Mesangial cell (primary cell): Measurements from ENCODE around the gene PAX4. TPM values are rescaled to one million over a fixed set of nuclear protein-coding genes. Genes with fewer than 3 reads are reported as not detected.

Experiments used
- total RNA-seq: library from RNA; depleted of rRNA; stranded (reverse); fragments of >200 nt; gene quantifications from 2 replicates; pipeline ENCODE4 v1.2.3, GENCODE V29; 2015

PAX4 gene, protein sequence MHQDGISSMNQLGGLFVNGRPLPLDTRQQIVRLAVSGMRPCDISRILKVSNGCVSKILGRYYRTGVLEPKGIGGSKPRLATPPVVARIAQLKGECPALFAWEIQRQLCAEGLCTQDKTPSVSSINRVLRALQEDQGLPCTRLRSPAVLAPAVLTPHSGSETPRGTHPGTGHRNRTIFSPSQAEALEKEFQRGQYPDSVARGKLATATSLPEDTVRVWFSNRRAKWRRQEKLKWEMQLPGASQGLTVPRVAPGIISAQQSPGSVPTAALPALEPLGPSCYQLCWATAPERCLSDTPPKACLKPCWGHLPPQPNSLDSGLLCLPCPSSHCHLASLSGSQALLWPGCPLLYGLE
- total RNA-seq = not detected in 2 replicates

DNA sequence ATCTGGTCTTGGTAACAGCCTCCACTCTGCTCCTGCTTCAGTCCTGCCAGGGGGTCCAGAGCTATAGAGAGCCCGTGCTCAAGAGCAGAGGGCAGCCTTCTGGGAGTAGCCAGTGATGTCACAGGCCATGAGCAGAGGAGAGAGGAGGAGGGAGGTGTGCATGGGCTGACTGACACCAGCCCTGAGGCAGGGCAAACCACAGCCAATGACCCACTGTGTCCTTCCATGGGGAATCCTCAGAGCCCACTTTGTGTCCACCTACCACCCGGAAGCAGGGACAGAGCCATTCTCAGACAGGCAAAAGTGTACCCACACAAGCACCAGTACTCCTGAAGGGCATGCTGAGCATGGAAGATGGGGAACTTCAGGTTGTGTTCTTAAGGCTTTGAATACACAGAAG is at the start of gene PAX4:
Gene PAX4 (minus strand): TSS at position 101 of the 400 bp plus-strand sequence. CDS start 2,214 bp downstream, outside the sequence.

DNA sequence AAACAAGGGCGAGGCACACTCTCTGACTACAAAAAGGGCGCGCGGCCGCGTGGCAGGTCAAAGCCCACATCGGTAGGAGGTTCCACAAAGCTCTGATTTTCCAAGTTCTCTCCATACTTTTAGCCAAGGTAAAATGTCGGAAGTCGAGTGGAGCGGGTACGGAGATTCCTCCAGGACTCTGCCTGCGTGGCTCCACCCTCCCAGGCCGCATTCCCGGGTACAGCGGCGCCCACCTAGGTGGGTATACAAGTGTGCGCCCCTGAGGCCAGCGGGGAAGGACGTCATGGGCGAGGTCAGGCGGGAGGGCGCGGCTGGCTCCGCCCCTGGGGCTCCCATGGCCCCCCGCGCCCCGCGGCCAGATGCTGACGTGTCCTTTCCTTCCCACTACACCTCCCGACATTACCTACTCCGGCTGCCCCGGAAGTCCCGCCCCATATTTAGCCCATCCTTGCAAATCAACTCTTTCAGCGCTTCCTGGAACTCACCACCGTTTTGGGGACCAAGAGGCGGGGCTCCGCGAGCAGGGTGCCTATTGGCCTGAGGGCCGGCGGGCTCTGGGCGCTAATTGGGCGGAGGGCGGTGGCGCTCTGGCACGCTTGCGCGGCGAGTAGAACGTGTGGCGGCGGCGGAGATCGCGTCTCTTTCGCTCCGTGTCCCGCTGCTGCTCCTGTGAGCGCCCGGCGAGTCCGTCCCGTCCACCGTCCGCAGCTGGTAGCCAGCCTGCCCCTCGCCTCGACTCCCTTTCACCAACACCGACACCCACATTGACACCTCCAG is 33.8 kb upstream of the PAX4 start, which contains the start of gene SND1:
Gene SND1 (plus strand): TSS at position 639 of the 777 bp plus-strand sequence. CDS start 180 bp downstream, outside the sequence.

DNA sequence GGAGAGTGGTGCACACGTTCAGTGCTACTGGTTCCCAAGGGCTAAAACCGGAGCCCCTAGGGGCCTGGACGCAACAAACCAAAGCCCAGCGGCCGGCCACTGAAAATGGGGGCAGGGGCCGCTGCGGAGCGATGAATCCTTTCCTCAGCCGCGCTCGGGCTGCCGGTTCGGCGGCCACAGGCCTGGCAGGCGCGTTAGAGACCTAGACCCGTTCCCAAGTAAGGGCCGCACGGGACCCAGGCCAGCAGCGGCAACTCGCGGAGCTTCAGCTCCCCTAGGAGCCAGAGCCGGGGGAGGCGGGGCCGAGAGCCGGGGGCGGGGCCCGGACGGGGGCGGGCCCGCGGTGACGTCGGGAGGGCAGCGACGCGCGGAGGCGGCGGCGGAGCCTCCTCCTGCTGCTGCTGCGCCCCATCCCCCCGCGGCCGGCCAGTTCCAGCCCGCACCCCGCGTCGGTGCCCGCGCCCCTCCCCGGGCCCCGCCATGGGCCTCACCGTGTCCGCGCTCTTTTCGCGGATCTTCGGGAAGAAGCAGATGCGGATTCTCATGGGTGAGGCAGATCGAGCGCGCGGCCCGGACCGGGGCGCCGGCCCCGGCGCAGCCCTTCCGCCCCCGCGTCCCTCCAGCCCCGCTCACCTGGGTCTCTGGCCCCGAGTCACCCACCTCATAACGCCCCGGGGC is 29.8 kb downstream of the PAX4 start, which contains the start of gene ARF5:
Gene ARF5 (plus strand): TSS at position 393 of the 678 bp plus-strand sequence. CDS start 88 bp downstream, at position 481.

DNA sequence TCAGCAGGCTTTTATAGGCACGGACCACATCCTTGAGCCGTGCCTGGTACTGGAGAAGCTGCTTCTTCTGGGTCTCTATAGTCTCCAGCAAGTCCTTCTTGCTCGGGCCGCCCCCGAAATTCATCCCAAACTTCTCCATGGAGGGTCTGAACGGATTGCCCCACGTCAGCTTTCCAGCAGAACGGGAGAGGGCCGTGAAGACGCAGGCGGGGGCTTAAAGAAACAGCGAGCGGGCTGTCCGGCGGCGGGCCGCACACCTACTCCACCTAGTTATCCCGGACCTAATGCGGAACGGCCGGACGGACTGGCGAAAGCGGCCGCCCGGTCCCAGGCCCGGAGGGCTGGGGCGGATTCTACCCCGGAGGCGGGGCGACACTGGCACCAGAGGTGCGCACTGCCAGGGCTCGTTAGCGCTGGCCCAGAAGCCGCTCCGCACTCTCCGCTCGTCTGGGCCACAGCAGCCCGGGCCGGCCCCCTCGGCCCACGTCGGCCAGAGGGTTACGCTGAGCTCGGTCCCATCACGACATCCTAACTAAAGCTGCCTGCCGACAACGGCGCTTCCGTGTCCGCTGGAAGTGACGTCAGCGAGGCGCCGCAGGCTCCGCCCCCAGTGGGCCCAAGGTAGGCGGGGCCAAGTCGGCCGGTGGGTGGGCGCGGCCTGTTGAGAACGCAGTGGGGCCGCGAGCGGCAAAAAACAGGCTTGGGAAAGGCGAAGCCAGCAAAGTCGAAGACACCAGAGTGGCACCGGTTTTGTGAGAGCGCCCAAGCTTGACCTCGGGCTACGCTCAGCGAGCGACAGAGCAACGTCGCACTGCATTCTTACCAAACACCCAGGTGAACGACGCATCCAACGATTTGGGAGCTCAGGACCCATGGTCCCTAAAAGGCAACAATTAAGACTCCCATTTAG is 32.6 kb downstream of the PAX4 start, which contains the start of gene GCC1:
Gene GCC1 (minus strand): TSS at position 553 of the 910 bp plus-strand sequence. CDS start 414 bp downstream, at position 139.

Other genes starting within 250 kb of the PAX4 start
- 9.5 and 11.7 TPM in 2 replicates for gene ZNF800, start 225.4 kb downstream of the PAX4 start, total RNA-seq
- gene GCC1, start 32.5 kb downstream of the PAX4 start, total RNA-seq = 12.9 and 13.4 TPM in 2 replicates
- gene ARF5, start 29.7 kb downstream of the PAX4 start, total RNA-seq = 273 and 359 TPM in 2 replicates
- gene FSCN3, start 24.4 kb downstream of the PAX4 start, total RNA-seq = 2.0 and 2.2 TPM in 2 replicates
- gene SND1, start 34.1 kb upstream of the PAX4 start, total RNA-seq = 148 and 159 TPM in 2 replicates